ENCODE measurements around the gene CNTFR. TPM values are rescaled to one million over a fixed set of nuclear protein-coding genes. Genes with fewer than 3 reads are reported as not detected.

Gene CNTFR
- total RNA-seq, 2 experiments from 2014 or later = not detected

GRCh38 chr9:34607331-34607730 is 17.8 kb upstream of the CNTFR start:
- Histone ChIP-seq H3K79me2 (ENCODE audit: insufficient read depth, low read depth, low read length) (peaks cover 11% of the 10 kb centered on the region; the same call in 1 of the 2 replicates), H3K36me3 (ENCODE audit: insufficient read depth, low read length) (peaks cover 10% of the 10 kb centered on the region; the same call in 1 of the 2 replicates), H3K9me3 (ENCODE audit: low read length) (no peaks in the 10 kb centered on the region), H3K27ac (ENCODE audit: low read depth, low read length, poor library complexity, severe bottlenecking) (no peak overlapping the region), H3K4me2 (ENCODE audit: low read length) (no peak overlapping the region), H3K9me2 (ENCODE audit: insufficient read depth, low read length) (no peaks in the 10 kb centered on the region), H3K4me1 (ENCODE audit: insufficient read depth, low read length, poor library complexity, severe bottlenecking) (peaks cover 13% of the 10 kb centered on the region), H3K4me3 (ENCODE audit: low read depth, low read length, poor library complexity, severe bottlenecking) (no peak overlapping the region), H2AFZ (ENCODE audit: low read length) (no peak overlapping the region), H4K20me1 (ENCODE audit: insufficient read depth, low read length) (no peaks in the 10 kb centered on the region)
- intact Hi-C loops (cut with micrococcal nuclease; ENCODE audit: unreplicated experiment) = no loop called here
- no TSS peak for BruUV-seq (replicated peaks)
- TF ChIP-seq EZH2phosphoT487 (IDR thresholded peaks at IDR 0.05; ENCODE audit: borderline replicate concordance, low read depth, low read length) = no peak
- TF ChIP-seq, protein P1, sequence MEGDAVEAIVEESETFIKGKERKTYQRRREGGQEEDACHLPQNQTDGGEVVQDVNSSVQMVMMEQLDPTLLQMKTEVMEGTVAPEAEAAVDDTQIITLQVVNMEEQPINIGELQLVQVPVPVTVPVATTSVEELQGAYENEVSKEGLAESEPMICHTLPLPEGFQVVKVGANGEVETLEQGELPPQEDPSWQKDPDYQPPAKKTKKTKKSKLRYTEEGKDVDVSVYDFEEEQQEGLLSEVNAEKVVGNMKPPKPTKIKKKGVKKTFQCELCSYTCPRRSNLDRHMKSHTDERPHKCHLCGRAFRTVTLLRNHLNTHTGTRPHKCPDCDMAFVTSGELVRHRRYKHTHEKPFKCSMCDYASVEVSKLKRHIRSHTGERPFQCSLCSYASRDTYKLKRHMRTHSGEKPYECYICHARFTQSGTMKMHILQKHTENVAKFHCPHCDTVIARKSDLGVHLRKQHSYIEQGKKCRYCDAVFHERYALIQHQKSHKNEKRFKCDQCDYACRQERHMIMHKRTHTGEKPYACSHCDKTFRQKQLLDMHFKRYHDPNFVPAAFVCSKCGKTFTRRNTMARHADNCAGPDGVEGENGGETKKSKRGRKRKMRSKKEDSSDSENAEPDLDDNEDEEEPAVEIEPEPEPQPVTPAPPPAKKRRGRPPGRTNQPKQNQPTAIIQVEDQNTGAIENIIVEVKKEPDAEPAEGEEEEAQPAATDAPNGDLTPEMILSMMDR (conservative IDR thresholded peaks at IDR 0.05; ENCODE audit: low read length) = no peak
- CTCF ChIA-PET (ENCODE audit: unreplicated experiment) = no interaction called here
- POLR2A ChIA-PET = no interaction called here
- no peak for DNase-seq (ENCODE audit: low spot score)

GRCh38 chr9:34606905-34607304 is 17.4 kb upstream of the CNTFR start:
- TF ChIP-seq EZH2phosphoT487 (IDR thresholded peaks at IDR 0.05; ENCODE audit: borderline replicate concordance, low read depth, low read length) = no peak
- TF ChIP-seq, protein P1 (conservative IDR thresholded peaks at IDR 0.05; ENCODE audit: low read length) = no peak
- H3K9me3 ChIP-seq (ENCODE audit: low read length) = no peaks in the 10 kb centered on the region
- ChIA-PET CTCF (ENCODE audit: unreplicated experiment) (interaction anchor here (0.8 kb wide), 1 partner anchor 40 kb away, joined by 3 read pairs; no protein-coding TSS in a partner anchor), POLR2A (interaction anchor here (0.5 kb wide), 1 partner anchor 436 kb away, joined by 4 read pairs; no protein-coding TSS in a partner anchor)
- no peak for DNase-seq (ENCODE audit: low spot score)
- H3K36me3 ChIP-seq (ENCODE audit: insufficient read depth, low read length) = peaks cover 10% of the 10 kb centered on the region; the same call in 1 of the 2 replicates
- H3K79me2 ChIP-seq (ENCODE audit: insufficient read depth, low read depth, low read length) = peaks cover 11% of the 10 kb centered on the region; the same call in 1 of the 2 replicates
- H2AFZ ChIP-seq (ENCODE audit: low read length) = no peak overlapping the region
- no peak overlapping the region for H3K4me3 ChIP-seq (ENCODE audit: low read depth, low read length, poor library complexity, severe bottlenecking)
- intact Hi-C loops (cut with micrococcal nuclease; ENCODE audit: unreplicated experiment) = no loop called here
- H3K4me2 ChIP-seq (ENCODE audit: low read length) = no peak overlapping the region
- H3K9me2 ChIP-seq (ENCODE audit: insufficient read depth, low read length) = no peaks in the 10 kb centered on the region
- no peak overlapping the region for H3K27ac ChIP-seq (ENCODE audit: low read depth, low read length, poor library complexity, severe bottlenecking)
- H4K20me1 ChIP-seq (ENCODE audit: insufficient read depth, low read length) = no peaks in the 10 kb centered on the region
- no TSS peak for BruUV-seq (replicated peaks)
- H3K4me1 ChIP-seq (ENCODE audit: insufficient read depth, low read length, poor library complexity, severe bottlenecking) = peaks cover 11% of the 10 kb centered on the region

GRCh38 chr9:34606190-34606589 is 16.7 kb upstream of the CNTFR start:
- no peak for TF ChIP-seq EZH2phosphoT487 (IDR thresholded peaks at IDR 0.05; ENCODE audit: borderline replicate concordance, low read depth, low read length)
- TF ChIP-seq, protein P1 (conservative IDR thresholded peaks at IDR 0.05; ENCODE audit: low read length) = no peak
- no peaks in the 10 kb centered on the region for H3K9me3 ChIP-seq (ENCODE audit: low read length)
- DNase-seq (ENCODE audit: low spot score) = no peak
- no peak overlapping the region for H3K27ac ChIP-seq (ENCODE audit: low read depth, low read length, poor library complexity, severe bottlenecking)
- CTCF ChIA-PET (ENCODE audit: unreplicated experiment) = interaction anchor here (0.8 kb wide), 1 partner anchor 41 kb away, joined by 3 read pairs; no protein-coding TSS in a partner anchor
- H3K36me3 ChIP-seq (ENCODE audit: insufficient read depth, low read length) = peaks cover 10% of the 10 kb centered on the region; the same call in 1 of the 2 replicates
- peaks cover 9% of the 10 kb centered on the region for H3K4me1 ChIP-seq (ENCODE audit: insufficient read depth, low read length, poor library complexity, severe bottlenecking)
- intact Hi-C loops (cut with micrococcal nuclease; ENCODE audit: unreplicated experiment) = no loop called here
- no peaks in the 10 kb centered on the region for H3K9me2 ChIP-seq (ENCODE audit: insufficient read depth, low read length)
- no peak overlapping the region for H3K4me2 ChIP-seq (ENCODE audit: low read length)
- H3K79me2 ChIP-seq (ENCODE audit: insufficient read depth, low read depth, low read length) = peaks cover 7% of the 10 kb centered on the region; the same call in 1 of the 2 replicates
- no peak overlapping the region for H3K4me3 ChIP-seq (ENCODE audit: low read depth, low read length, poor library complexity, severe bottlenecking)
- BruUV-seq (replicated peaks) = no TSS peak
- POLR2A ChIA-PET = interaction anchor here (0.5 to 1.5 kb wide), 2 partner anchors 31 to 435 kb away, joined by 3 to 4 read pairs; partner anchors contain the start of gene SIGMAR1
- no peak overlapping the region for H2AFZ ChIP-seq (ENCODE audit: low read length)
- H4K20me1 ChIP-seq (ENCODE audit: insufficient read depth, low read length) = no peaks in the 10 kb centered on the region

Measured in OCI-LY7 (cell line).